Measurements from ENCODE around the gene FAAP20. TPM values are rescaled to one million over a fixed set of nuclear protein-coding genes. Genes with fewer than 3 reads are reported as not detected.

FAAP20 gene
- total RNA-seq, 1 experiment from 2014 or later = 36.3 TPM

DNA sequence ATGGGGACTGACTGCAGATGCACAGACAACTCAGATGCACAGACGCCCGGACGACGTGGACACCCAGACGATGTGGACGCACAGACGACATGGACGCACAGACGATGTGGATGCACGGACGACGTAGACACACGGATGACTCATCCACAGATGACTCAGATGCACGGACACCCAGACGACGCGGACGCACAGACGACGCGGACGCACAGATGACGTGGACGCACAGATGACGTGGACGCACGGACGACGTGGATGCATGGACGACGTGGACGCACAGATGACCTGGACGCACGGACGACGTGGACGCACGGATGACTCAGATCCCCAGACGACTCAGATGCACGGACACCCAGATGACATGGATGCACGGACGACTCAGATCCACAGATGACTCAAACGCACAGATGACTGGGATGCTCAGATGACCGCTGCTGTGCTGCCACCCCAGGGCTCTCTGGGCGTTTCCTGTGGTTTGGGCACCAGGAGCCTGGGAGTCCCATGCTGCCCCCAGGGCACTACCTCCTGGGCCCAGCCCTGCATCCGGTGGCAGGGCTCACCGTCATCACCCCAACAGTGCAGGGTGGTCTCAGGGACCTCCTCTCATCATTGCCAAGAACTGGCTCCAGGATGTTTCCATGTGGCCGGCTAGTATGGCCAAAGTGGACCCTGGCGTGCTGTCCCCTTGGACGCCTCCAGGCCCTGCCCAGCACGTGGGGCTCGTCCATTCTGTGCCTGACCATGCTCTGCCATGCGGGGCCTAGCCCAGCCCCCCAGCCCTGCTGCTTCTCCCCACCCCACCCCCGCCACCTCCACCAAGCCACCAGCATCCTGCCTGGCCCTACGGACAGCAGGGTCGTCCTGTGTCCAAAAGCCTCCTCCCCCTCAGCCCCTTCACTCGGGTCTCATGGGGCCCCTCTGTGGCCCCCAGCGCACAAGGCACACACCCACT lies 14.0 kb downstream of the FAAP20 start:
- CTCF ChIA-PET = no interaction called here
- no peak overlapping the region for H3K27ac Mint-ChIP-seq (ENCODE audit: unreplicated experiment)
- no TSS peak for BruUV-seq (replicated peaks)

GRCh38 chr1:2179283-2180013 lies 15.1 kb downstream of the FAAP20 start:
- DNase-seq = no peak
- Mint-ChIP-seq H3K4me3 (ENCODE audit: low read depth, unreplicated experiment) (no peak overlapping the region), H3K9me3 (ENCODE audit: low read depth, unreplicated experiment) (no peaks in the 10 kb centered on the region), H3K27me3 (ENCODE audit: unreplicated experiment) (no peaks in the 10 kb centered on the region), H3K36me3 (ENCODE audit: insufficient read depth, unreplicated experiment) (peaks cover 8% of the 10 kb centered on the region), H3K4me1 (ENCODE audit: low read depth, unreplicated experiment) (no peaks in the 10 kb centered on the region), H3K27ac (ENCODE audit: unreplicated experiment) (no peak overlapping the region)
- no TSS peak for BruUV-seq (replicated peaks)
- TF ChIP-seq CTCF (IDR thresholded peaks at IDR 0.05; ENCODE audit: unreplicated experiment) = no peak
- intact Hi-C loops (cut with micrococcal nuclease; ENCODE audit: unreplicated experiment) = no loop called here
- CTCF ChIA-PET = no interaction called here

More for the DNA sequence above, 14.0 kb downstream of the FAAP20 start:
- Mint-ChIP-seq H3K4me1 (ENCODE audit: low read depth, unreplicated experiment) (no peaks in the 10 kb centered on the region), H3K27me3 (ENCODE audit: unreplicated experiment) (no peaks in the 10 kb centered on the region), H3K9me3 (ENCODE audit: low read depth, unreplicated experiment) (no peaks in the 10 kb centered on the region), H3K36me3 (ENCODE audit: insufficient read depth, unreplicated experiment) (peaks cover 10% of the 10 kb centered on the region), H3K4me3 (ENCODE audit: low read depth, unreplicated experiment) (no peak overlapping the region)
- no peak for DNase-seq
- intact Hi-C loops (cut with micrococcal nuclease; ENCODE audit: unreplicated experiment) = no loop called here
- TF ChIP-seq CTCF (IDR thresholded peaks at IDR 0.05; ENCODE audit: unreplicated experiment) = no peak

GRCh38 chr1:2178875-2179274 lies 15.7 kb downstream of the FAAP20 start:
- H3K4me1 Mint-ChIP-seq (ENCODE audit: low read depth, unreplicated experiment) = no peaks in the 10 kb centered on the region

More at GRCh38 chr1:2178875-2179274, 15.7 kb downstream of the FAAP20 start:
- no peak for TF ChIP-seq CTCF (IDR thresholded peaks at IDR 0.05; ENCODE audit: unreplicated experiment)
- Mint-ChIP-seq H3K27me3 (ENCODE audit: unreplicated experiment) (no peaks in the 10 kb centered on the region), H3K4me3 (ENCODE audit: low read depth, unreplicated experiment) (no peak overlapping the region), H3K9me3 (ENCODE audit: low read depth, unreplicated experiment) (no peaks in the 10 kb centered on the region), H3K36me3 (ENCODE audit: insufficient read depth, unreplicated experiment) (peaks cover 14% of the 10 kb centered on the region), H3K27ac (ENCODE audit: unreplicated experiment) (no peak overlapping the region)
- no peak for DNase-seq
- no TSS peak for BruUV-seq (replicated peaks)
- CTCF ChIA-PET = no interaction called here
- intact Hi-C loops (cut with micrococcal nuclease; ENCODE audit: unreplicated experiment) = no loop called here

Measured in Calu3 (cell line).